ENCODE measurements around the gene TAF6L.

DNA sequence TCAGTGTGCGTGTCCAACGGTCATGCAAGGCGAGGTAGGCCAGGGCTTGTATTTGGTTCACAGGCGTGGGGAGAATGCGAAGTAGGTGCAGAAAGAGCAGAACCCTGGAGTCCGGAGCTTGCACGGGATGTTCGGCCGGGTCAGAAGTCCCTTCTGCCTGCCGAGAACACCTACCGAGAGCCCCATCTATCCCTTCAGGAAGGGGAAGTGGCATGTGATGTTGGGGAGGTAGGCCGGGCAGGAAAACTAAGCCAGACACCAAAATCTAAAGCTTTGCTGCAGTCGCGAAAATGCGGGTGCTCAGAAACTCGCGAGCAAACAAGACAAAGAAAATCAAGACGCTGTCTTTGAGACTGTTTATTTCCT, 435 bp upstream of the TAF6L start:
- no peak for TF ChIP-seq POLR2A (IDR thresholded peaks at IDR 0.05; ENCODE audit: low read depth, low read length)
- TF ChIP-seq POLR2AphosphoS5 (IDR thresholded peaks at IDR 0.05; ENCODE audit: low read depth, low read length), result no peak

Measured in GM12892 (cell line).